Neural cell (in vitro differentiated cells): ENCODE data around the gene LEUTX.

Experiments
- EP300 ChIP-seq: fragments of 450-650 bp; conservative IDR thresholded peaks from 2 replicates; pipeline ENCODE4 v1.6.1; 2014; ENCODE audit warnings: antibody characterized with exemption, mild to moderate bottlenecking, moderate library complexity; ENCODE audit not compliant: poor library complexity, severe bottlenecking
- EZH2 ChIP-seq: fragments of 200-600, 300-800 bp; shearing (Covaris generic), sonication (generic); IDR thresholded peaks from 2 replicates; pipeline ENCODE4 v1.6.1; 2014; ENCODE audit warnings: antibody characterized with exemption, low read length, borderline replicate concordance, mild to moderate bottlenecking; ENCODE audit not compliant: insufficient read depth, poor library complexity, severe bottlenecking
- POLR2AphosphoS5 ChIP-seq: IDR thresholded peaks from 2 replicates; pipeline ENCODE4 v1.6.1; 2012
- RAD21 ChIP-seq: fragments of 450-650 bp; conservative IDR thresholded peaks from 2 replicates; pipeline ENCODE4 v1.6.1; 2014; ENCODE audit warnings: antibody characterized with exemption, mild to moderate bottlenecking, moderate library complexity
- TF ChIP-seq, protein P1 (sequence below): fragments of 450-650 bp; IDR thresholded peaks from 2 replicates; pipeline ENCODE4 v1.5.1; 2014; ENCODE audit warnings: antibody characterized with exemption, mild to moderate bottlenecking, moderate library complexity; ENCODE audit not compliant: poor library complexity, severe bottlenecking

DNA sequence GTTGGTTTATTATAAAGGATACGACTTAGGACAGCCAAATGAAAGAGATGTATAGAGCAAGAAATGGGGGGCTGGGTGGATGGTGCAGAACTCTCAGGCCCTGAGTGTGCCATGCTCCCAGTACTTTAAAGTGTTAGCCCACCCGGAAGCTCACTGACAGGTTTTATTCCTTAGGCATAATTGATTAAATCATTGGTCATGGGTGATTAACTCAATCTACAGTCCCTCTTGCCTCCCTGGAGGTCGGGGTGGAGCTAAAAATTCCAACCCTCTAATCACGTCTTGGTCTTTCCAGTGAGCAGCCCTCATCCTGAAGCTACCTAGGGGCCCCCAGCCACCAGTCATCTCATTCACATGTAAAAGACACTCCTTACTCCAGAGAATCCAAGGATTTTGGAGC is 9.9 kb upstream of the LEUTX start:
- TF ChIP-seq, protein P1, sequence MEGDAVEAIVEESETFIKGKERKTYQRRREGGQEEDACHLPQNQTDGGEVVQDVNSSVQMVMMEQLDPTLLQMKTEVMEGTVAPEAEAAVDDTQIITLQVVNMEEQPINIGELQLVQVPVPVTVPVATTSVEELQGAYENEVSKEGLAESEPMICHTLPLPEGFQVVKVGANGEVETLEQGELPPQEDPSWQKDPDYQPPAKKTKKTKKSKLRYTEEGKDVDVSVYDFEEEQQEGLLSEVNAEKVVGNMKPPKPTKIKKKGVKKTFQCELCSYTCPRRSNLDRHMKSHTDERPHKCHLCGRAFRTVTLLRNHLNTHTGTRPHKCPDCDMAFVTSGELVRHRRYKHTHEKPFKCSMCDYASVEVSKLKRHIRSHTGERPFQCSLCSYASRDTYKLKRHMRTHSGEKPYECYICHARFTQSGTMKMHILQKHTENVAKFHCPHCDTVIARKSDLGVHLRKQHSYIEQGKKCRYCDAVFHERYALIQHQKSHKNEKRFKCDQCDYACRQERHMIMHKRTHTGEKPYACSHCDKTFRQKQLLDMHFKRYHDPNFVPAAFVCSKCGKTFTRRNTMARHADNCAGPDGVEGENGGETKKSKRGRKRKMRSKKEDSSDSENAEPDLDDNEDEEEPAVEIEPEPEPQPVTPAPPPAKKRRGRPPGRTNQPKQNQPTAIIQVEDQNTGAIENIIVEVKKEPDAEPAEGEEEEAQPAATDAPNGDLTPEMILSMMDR = no peak
- no peak for TF ChIP-seq RAD21
- TF ChIP-seq EP300 = no peak
- TF ChIP-seq POLR2AphosphoS5 = no peak
- no peak for TF ChIP-seq EZH2
